CD4-positive, alpha-beta T cell treated with Interleukin-21 for 1 hour (primary cell): Measurements from ENCODE around the gene STYXL1.
"Not testable (repeated sequence)": the region's sequence is repeated elsewhere in the genome, so short reads cannot be mapped to it uniquely, and the experiment has no call there.

Experiments used
- DNase-seq: peaks from one replicate; pipeline ENCODE4 v3.0.0-alpha.2; 2020

STYXL1 gene

DNA sequence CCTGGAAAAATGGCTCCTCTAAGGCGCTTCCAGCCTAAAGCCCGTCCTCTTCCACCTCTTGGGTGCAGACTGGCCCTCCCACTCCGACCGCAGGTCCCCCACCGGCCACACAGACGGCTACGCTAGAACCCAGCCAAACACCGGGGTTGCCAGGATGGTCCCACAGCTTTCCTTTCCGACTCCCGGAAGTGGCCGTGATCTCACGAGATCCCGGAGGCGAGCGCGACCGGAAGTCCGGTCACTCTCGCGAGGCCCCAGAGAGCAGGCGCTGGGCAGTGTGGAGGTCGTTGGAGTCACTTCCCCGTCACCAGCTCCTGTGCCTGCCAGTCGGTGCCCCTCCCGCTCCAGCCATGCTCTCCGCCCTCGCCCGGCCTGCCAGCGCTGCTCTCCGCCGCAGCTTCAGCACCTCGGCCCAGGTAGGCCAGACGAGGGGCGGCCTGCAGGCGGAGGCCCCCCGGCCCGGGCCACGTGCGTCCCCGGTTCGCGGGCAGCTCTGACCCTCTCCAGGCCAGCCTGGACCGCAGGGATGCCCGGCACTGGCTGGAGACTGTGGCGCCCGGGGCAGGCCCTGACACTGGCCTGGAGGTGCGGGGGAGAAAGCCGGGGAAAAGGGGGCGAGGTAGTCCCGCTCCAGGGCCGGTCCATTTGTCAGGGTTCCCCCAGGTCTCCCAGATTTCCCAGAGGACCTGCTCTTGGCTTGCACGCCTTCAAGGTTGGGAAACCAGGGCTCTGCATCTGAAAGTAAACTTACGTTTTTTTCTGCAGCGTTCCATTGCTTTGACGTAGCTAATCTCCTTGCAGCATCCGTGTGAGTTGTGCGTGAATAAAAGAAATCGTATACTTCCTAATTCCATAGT lies at the start of gene STYXL1, which contains the start of gene MDH2:
STYXL1 (minus strand) TSS at position 190 of the 857 bp plus-strand sequence. CDS start 17,477 bp downstream, outside the sequence.
MDH2 (plus strand) TSS at position 296 of the 857 bp plus-strand sequence; CDS start at position 351, 55 bp downstream.
- peak; percentile 92 for DNase-seq

DNA sequence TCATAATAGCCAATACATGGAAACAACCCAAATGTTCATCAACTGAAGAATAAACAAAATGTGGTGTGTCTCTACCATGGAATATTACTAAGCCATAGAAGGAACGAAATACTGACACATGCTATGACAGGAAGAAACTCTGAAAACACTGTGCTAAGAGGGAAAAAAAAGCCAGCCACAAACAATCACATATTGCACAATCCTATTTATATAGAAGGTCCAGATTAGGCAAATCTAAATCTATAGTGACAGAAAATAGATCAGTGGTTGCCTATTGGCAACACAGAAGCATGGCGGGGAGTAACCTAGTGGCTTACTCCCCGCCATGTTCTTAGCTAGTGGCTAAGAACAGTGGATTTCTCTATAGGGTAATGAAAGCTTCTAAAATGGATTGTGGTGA lies 48.1 kb upstream of the STYXL1 start:
- DNase-seq = no peak

DNA sequence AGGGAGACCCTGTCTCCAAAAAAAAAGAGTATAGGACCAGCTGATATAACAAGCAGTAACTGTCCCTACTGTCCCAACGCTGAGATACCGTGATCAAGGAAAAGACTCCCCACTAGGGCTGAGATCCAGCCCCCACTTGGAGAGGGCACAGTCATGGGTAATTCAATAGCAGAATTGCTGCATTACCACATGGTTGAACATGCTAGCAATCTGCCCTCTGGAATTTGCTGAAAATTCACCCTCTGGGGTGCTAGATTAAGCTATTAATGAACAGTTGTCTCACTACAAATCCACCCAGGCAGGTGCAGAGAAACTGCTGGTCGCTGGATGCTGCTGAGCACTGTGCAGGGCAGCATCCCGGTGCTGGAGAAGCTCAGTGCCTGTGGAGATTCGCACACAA lies 46.5 kb upstream of the STYXL1 start:
- not testable (repeated sequence) for DNase-seq

DNA sequence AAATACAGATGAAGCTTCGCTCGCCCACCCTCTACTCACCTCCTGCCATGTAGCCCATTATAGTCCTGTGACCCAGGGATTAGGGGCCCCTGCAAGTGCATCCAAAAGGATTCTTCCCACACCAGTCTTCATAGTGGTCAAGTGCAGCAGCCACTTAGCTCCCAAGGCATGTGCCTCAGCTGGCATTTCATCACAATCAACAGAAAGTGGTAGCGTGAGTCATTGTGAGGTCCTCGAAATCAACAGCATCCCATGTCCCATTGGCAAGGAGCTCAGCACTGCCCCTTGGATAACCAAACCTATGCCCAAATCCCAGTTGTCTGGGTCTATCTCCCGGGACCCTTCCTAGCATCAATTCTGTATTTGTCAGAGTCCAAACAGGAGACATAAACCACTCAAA lies 45.7 kb upstream of the STYXL1 start:
- not testable (repeated sequence) for DNase-seq

DNA sequence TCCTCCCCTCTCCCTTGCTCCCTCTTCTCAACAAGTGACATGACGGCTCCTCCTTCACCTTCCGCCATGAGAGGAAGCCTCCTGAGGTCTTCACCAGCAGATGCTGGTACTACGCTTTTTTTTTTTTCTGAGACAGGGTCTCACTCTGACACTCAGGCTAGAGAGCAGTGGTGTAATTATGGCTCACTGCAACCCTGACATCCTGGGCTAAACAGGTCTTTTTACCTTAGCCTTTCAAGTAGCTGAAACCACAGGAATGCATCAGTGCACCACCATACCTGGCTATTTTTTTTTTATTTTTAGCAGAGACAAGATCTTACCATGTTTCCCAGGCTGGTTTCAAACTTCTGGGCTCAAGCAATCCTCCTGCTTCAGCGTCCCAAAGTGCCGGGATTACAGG lies 43.7 kb upstream of the STYXL1 start:
- no peak for DNase-seq

GRCh38 chr7:76089865-76090475 lies 42.2 kb upstream of the STYXL1 start:
- DNase-seq = no peak

DNA sequence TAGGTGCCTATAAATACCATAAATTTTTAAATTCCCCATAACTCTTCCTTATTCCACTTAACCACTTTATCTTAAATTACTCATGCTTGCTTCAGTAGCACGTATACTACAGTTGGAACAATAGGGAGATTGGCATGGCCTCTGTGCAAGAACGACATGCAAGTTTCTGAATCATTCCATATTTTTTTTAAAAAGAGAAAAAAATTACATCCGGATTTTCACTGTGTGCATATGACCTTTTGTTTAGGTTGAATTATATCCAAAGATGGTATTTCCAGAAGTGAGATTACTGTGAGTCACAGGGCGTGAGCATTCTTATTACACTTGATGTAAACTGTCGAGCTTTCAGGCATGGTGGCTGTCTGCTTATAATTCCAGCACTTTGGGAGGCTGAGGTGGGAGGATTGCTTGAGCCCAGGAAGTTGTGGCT lies 39.6 kb upstream of the STYXL1 start:
- DNase-seq = not testable (repeated sequence)

GRCh38 chr7:76086070-76086469 lies 38.3 kb upstream of the STYXL1 start:
- no peak for DNase-seq

DNA sequence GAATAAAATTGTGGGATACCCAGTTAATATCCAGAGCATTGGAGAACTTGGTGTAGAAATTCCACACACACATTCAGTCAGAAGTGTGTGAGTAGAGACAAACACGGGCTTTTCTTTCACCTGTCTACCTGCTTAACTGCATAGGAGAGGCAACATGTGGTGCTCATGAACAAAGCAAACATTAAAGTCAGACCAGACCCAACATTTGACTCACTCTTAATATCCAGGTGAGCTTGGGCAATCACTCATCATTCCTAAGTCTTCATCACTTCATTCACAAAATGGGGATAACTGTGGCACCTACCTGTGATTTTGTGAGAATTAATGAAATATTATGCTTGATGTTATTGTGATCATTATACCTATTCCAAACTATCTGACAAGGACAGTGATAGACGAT lies 36.3 kb upstream of the STYXL1 start:
- DNase-seq = not testable (repeated sequence)

DNA sequence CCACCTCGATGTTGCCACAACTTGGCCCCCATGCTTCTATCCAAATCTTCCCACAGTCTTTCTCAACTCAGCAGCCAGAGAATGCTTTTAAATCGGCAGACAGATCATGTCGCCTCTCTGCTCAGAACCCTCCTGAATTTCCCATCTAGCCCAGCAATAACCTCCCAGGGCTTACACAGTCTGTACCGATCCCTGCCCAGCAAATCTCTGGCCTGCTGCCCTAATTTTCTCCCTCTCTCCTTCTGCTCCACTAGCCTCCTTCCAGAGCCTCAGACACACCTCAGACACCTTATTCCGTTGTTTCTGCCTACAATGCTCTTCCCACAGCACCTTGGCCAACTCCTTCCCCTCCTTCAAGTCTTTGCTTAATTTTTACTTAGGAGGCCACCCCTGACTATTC lies 32.4 kb upstream of the STYXL1 start:
- no peak for DNase-seq

- no peak for DNase-seq
Observed at GRCh38 chr7:76077435-76077834, 29.6 kb upstream of the STYXL1 start.

GRCh38 chr7:76076995-76077394 lies 29.2 kb upstream of the STYXL1 start:
- no peak for DNase-seq

DNA sequence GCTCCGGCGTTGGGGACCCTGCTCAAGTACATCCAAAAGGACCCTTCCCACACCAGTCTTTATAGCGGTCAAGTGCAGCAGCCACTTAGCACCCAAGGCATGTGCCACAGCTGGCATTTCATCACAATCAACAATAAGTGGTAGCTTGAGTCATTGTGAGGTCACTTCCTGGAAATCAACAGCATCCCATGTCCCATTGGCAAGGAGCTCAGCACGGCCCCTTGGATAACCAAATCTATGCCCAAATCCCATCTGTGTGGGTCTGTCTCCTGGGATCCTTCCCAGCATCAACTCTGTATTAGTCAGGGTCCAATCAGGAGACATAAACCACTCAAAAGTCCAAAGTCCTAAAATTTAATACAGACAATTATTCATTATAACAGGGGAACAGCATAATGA lies 27.2 kb upstream of the STYXL1 start:
- DNase-seq = no peak

- no peak for DNase-seq
Observed at GRCh38 chr7:76074306-76074971, 26.6 kb upstream of the STYXL1 start.

GRCh38 chr7:76073335-76073990 lies 25.7 kb upstream of the STYXL1 start:
- no peak for DNase-seq

DNA sequence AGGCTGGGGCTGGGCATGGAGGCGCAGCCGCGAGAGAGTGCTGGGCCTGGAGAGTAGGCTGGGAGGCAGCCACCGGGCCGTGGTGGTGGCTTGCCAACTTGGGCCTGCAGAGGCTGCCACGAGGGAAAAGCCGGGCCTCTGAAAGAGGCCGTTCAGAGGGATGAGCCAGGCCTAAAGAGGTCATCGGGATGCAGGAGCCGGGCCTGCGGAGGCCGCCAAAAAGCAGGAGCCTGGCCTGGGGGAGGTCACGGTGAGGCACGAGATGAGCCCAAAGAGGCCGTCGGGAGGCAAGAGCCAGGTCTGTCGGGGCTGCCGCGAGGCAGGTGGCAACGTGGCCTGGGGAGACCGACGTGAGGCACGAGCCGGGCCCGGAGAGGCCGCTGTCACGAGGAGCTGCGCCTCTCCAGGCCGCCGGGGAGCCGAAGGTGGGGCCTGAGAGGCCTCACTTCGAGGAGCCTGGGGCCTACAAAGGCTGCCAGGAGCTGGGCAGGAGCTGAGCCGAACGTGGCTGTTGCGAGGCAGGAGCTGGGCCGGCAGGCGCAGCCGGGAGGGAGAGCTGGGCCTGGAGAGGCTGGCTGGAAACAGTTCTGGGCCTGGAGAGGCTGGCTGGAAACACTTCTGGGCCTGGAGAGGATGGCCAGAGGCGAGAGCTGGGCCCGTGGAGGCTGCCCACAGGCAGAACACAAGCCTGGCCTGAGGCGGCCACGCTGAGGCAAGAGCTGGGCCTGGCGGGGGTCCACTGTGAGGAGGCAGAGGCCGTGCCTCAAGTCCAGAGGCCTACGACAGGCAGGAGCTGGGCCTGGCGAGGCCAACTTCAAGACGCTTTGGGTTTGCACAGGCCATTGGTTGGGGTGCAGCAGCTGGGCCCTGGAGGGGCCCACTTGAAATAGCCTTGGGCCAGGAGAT lies 24.7 kb upstream of the STYXL1 start:
- DNase-seq = no peak

DNA sequence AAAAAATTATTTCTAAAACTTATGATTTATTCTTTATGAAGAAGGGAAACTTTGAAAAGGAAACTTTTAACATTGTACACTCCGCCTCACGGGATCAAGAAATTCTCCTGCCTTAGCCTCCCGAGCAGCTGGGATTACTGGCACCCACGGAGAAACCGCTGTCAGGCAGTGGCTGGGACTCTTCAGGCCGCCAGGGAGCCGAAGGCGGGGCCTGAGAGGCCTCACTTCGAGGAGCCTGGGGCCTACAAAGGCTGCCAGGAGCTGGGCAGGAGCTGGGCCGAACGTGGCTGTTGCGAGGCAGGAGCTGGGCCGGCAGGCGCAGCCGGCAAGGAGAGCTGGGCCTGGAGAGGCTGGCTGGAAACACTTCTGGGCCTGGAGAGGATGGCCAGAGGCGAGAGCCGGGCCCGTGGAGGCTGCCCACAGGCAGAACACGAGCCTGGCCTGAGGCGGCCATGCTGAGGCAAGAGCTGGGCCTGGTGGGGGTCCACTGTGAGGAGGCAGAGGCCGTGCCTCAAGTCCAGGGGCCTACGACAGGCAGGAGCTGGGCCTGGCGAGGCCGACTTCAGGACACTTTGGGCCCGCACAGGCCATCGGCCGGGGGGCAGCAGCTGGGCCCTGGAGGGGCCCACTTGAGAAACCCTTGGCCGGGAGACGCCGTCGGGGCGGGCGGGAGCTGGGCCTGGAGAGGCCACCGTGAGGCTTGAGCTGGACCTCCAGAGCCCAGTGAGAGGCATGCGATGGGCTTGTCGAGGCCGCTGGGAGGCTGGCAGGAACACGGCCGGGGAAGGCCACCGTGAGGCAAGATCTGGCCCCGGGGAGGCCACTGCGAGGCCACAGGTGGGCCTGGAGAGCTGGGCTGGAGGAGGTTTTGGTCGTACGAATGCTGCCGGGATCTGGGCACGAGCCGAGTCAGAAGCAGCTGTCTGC lies 23.8 kb upstream of the STYXL1 start:
- DNase-seq = no peak

- no peak for DNase-seq
Observed at GRCh38 chr7:76069238-76069638, 21.4 kb upstream of the STYXL1 start.

- no peak for DNase-seq
Observed at GRCh38 chr7:76066716-76067503, 19.1 kb upstream of the STYXL1 start.

GRCh38 chr7:76065016-76065612 lies 17.3 kb upstream of the STYXL1 start:
- no peak for DNase-seq
